ENCODE results near the gene FBXO38.
"Not testable (repeated sequence)": the region's sequence is repeated elsewhere in the genome, so short reads cannot be mapped to it uniquely, and the experiment has no call there.

The FBXO38 gene

GRCh38 chr5:148427370-148428042 lies 43.7 kb downstream of the FBXO38 start:
- DNase-seq (ENCODE audit: low spot score) = no peak

- no peak for DNase-seq (ENCODE audit: low spot score)
These were observed 45.1 kb downstream of the FBXO38 start for GRCh38 chr5:148428848-148429247.

- no peak for DNase-seq (ENCODE audit: low spot score)
These were observed 50.1 kb downstream of the FBXO38 start for GRCh38 chr5:148433826-148434225.

- DNase-seq (ENCODE audit: low spot score) = no peak
These were observed 52.3 kb downstream of the FBXO38 start for GRCh38 chr5:148436029-148436428.

- no peak for DNase-seq (ENCODE audit: low spot score)
These were observed 53.5 kb downstream of the FBXO38 start for GRCh38 chr5:148437249-148437648.

- DNase-seq (ENCODE audit: low spot score) = no peak
These were observed 55.2 kb downstream of the FBXO38 start for GRCh38 chr5:148438933-148439332.

- DNase-seq (ENCODE audit: low spot score) = no peak
These were observed 59.5 kb downstream of the FBXO38 start for GRCh38 chr5:148443241-148443640.

- peak; percentile 47 for DNase-seq (ENCODE audit: low spot score)
These were observed 60.2 kb downstream of the FBXO38 start for GRCh38 chr5:148443998-148444397.

- DNase-seq (ENCODE audit: low spot score) = no peak
These were observed 61.8 kb downstream of the FBXO38 start for GRCh38 chr5:148445578-148445977.

GRCh38 chr5:148446611-148447010 lies 62.9 kb downstream of the FBXO38 start:
- no peak for DNase-seq (ENCODE audit: low spot score)

- no peak for DNase-seq (ENCODE audit: low spot score)
These were observed 68.9 kb downstream of the FBXO38 start for GRCh38 chr5:148452499-148453193.

GRCh38 chr5:148454576-148454975 lies 70.8 kb downstream of the FBXO38 start:
- DNase-seq (ENCODE audit: low spot score) = no peak

- DNase-seq (ENCODE audit: low spot score) = no peak
These were observed 71.4 kb downstream of the FBXO38 start for GRCh38 chr5:148455185-148455584.

- DNase-seq (ENCODE audit: low spot score) = no peak
These were observed 73.4 kb downstream of the FBXO38 start for GRCh38 chr5:148457183-148457620.

GRCh38 chr5:148458036-148458888 lies 74.5 kb downstream of the FBXO38 start:
- DNase-seq (ENCODE audit: low spot score) = no peak

- DNase-seq (ENCODE audit: low spot score) = no peak
These were observed 75.9 kb downstream of the FBXO38 start for GRCh38 chr5:148459669-148460068.

- DNase-seq (ENCODE audit: low spot score) = no peak
These were observed 81.8 kb downstream of the FBXO38 start for GRCh38 chr5:148465381-148466235.

GRCh38 chr5:148466236-148466580 lies 82.5 kb downstream of the FBXO38 start:
- no peak for DNase-seq (ENCODE audit: low spot score)

- no peak for DNase-seq (ENCODE audit: low spot score)
These were observed 84.2 kb downstream of the FBXO38 start for GRCh38 chr5:148467958-148468357.

- DNase-seq (ENCODE audit: low spot score) = not testable (repeated sequence)
These were observed 85.0 kb downstream of the FBXO38 start for GRCh38 chr5:148468746-148469145.

GRCh38 chr5:148469501-148469935 lies 85.8 kb downstream of the FBXO38 start:
- DNase-seq (ENCODE audit: low spot score) = peak; percentile 53

- no peak for DNase-seq (ENCODE audit: low spot score)
These were observed 87.6 kb downstream of the FBXO38 start for GRCh38 chr5:148471379-148471778.

Data from AG08396 (cell line).